HUES48 (cell line): ENCODE results near the gene ARHGAP31.

Source experiments
- H3K27ac ChIP-seq: one replicate; pipeline ENCODE4 v1.7.0; 2013; ENCODE audit warnings: low read depth, low read length, inconsistent platforms
- H3K27me3 ChIP-seq: 2 replicates; pipeline ENCODE4 v1.6.1; 2013; ENCODE audit warnings: mild to moderate bottlenecking, low read length; ENCODE audit not compliant: control insufficient read depth, insufficient read depth
- H3K36me3 ChIP-seq: 2 replicates; pipeline ENCODE4 v1.6.1; 2013; ENCODE audit warnings: low read length; ENCODE audit not compliant: control insufficient read depth, insufficient read depth
- H3K4me1 ChIP-seq: 2 replicates; pipeline ENCODE4 v1.6.1; 2013; ENCODE audit warnings: mild to moderate bottlenecking, low read length; ENCODE audit not compliant: control insufficient read depth, insufficient read depth
- H3K4me3 ChIP-seq: 2 replicates; pipeline ENCODE4 v1.5.1; 2013; ENCODE audit warnings: mild to moderate bottlenecking, low read depth, low read length
- H3K9ac ChIP-seq: 2 replicates; pipeline ENCODE4 v1.6.1; 2013; ENCODE audit warnings: mild to moderate bottlenecking, low read depth, low read length, moderate library complexity
- H3K9me3 ChIP-seq: 2 replicates; pipeline ENCODE4 v1.6.1; 2013; ENCODE audit warnings: low read length; ENCODE audit not compliant: control insufficient read depth, insufficient read depth

ARHGAP31 gene

DNA sequence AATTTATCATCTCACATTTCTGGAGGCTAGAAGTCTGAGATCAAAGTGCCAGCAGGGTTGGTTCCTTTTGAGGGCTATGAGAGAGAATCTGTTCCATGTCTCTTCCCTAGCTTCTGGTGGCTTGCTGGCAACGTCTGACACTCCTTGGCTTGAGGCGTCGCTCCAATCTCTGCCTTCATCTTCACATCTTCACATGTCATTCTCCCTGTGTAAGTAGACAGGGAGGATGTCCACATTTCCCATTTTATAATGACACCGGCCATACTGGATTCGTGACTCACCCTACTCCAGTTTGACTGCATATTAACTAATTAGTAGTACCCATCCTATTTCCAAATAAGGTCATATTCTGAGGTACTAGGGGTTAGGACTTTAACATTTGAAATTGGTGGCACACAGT is 17.5 kb upstream of the ARHGAP31 start:
- Histone ChIP-seq H3K36me3 (no peaks in the 10 kb centered on the region), H3K4me1 (peaks cover 13% of the 10 kb centered on the region; the same call in 1 of the 2 replicates), H3K9me3 (no peaks in the 10 kb centered on the region), H3K4me3 (no peak overlapping the region), H3K27me3 (no peaks in the 10 kb centered on the region), H3K27ac (no peak overlapping the region), H3K9ac (no peak overlapping the region)

DNA sequence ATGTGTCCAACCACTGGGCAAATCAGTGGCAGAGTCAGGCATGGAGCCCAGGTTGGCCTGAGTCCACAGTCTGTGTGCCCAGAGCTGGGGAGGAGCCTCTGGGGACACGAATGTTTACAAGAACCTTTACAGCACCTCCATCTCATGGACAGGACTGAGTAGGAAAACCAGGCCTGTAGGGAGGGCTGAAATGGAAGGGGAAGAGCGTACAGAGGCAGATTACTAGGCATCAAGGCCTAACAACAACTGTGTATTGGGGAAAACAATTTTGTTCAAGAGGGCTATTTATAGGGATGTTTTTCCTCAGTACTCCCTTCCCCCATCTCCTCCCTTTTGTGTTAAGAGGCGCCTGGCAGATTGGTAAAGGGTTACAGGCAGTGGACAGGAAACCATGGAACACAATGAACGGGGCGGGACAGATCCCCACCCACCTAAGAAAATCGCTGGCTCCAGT is 15.1 kb upstream of the ARHGAP31 start:
- Histone ChIP-seq H3K27ac (no peak overlapping the region), H3K9me3 (peaks cover 3% of the 10 kb centered on the region), H3K4me1 (peaks cover 13% of the 10 kb centered on the region; the same call in 1 of the 2 replicates), H3K9ac (no peak overlapping the region), H3K27me3 (no peaks in the 10 kb centered on the region), H3K4me3 (no peak overlapping the region), H3K36me3 (no peaks in the 10 kb centered on the region)

DNA sequence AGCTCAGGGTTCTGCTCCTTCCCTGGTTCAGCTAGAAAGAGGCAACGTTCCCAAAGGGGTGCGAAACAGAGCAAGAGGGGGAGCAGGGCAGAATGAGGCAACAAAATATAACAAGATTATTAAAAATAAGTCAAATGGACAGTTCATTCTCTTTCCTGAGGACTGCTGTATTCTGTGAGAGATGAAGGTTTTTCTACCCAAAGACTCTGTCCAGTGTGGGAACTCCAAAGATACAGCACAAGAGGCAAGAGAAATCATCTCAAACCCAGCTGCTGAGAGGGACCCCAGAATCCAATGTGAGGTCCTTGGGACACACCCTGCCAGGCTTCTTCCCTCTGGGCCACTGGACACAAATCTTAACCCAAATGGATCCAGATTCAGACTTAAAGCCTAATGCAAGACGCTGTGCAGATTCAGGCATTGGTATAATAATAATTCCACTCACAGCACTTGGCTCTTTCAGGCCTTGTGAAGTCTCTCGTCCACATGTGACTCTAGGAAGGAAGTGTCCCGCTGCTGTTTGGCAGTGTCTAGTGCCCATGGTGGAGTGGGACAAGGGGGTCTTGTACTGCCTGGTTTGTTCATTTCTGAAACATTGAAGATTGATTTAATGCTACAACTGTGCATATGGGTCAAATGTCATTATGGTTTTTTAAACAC is 14.5 kb upstream of the ARHGAP31 start:
- Histone ChIP-seq H3K4me1 (peaks cover 13% of the 10 kb centered on the region; the same call in 1 of the 2 replicates), H3K27me3 (no peaks in the 10 kb centered on the region), H3K9ac (no peak overlapping the region), H3K4me3 (no peak overlapping the region), H3K9me3 (peaks cover 3% of the 10 kb centered on the region), H3K36me3 (no peaks in the 10 kb centered on the region), H3K27ac (no peak overlapping the region)

DNA sequence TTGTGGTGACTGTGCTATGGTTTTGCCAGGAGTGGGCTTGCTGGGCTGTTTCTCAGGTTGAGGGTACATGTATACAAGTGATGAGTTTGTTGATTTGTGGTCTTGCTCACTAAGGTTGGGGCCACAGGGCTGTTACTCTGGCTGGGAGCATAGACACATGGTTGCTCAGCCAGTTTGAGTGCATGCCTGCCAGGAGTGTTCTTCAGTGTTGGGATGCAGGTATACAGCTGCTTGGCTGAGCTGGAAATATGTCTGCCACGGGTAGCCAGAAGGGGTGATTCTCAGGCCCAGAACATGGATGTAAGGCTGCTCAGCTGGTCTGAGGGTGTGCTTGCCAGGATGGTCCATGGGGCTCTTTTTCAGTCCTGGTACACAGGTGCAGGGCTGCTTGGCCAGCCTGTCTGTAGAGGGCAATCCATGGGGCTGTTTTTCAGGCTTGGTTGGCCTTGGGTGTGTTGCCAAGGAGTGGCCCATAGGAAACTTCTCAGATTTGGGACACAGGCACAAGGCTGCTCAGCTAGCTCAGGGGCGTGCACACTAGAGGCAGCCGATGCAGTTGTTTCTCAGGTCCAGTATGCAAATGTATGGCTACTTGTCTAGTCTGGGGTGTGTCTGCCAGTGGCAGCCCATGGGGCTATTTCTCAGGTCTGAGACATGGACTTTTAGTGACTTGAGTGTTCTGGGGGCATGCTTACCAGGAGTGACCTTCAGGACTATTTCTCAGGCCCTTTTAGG is 5.3 kb upstream of the ARHGAP31 start:
- Histone ChIP-seq H3K27ac (no peak overlapping the region), H3K9me3 (no peaks in the 10 kb centered on the region), H3K27me3 (peaks cover 15% of the 10 kb centered on the region)

GRCh38 chr3:119289404-119289770 is 4.8 kb upstream of the ARHGAP31 start:
- Histone ChIP-seq H3K36me3 (no peaks in the 10 kb centered on the region), H3K9ac (no peak overlapping the region), H3K9me3 (no peaks in the 10 kb centered on the region), H3K4me3 (no peak overlapping the region), H3K4me1 (peaks cover 9% of the 10 kb centered on the region; the same call in 1 of the 2 replicates), H3K27me3 (peaks cover 20% of the 10 kb centered on the region), H3K27ac (no peak overlapping the region)

More for the DNA sequence above, 5.3 kb upstream of the ARHGAP31 start:
- H3K4me3 ChIP-seq, result no peak overlapping the region
- no peaks in the 10 kb centered on the region for H3K36me3 ChIP-seq
- no peak overlapping the region for H3K9ac ChIP-seq
- H3K4me1 ChIP-seq, result peaks cover 9% of the 10 kb centered on the region; the same call in 1 of the 2 replicates

DNA sequence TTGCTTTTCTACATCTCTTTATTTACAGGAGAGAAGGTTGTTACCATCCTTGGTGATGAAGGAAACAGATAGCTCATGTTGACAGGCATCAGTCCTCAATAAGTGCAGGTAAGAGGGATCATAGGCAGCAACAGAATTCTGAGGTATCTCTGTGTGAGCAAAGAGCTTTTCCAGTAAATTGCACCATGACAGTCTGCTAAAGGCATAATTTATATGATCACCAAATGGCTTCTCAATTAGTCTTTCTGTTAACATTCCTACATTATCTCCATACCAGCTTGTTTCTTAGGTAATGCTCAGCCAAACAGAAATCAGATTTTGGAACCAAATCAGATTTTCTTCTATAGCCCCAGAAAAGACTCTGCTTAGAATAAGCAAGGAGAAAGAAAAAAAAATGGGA is 3.6 kb upstream of the ARHGAP31 start:
- H3K4me3 ChIP-seq, result no peak overlapping the region
- peaks cover 9% of the 10 kb centered on the region; the same call in 1 of the 2 replicates for H3K4me1 ChIP-seq
- H3K9me3 ChIP-seq, result no peaks in the 10 kb centered on the region
- H3K9ac ChIP-seq, result no peak overlapping the region
- H3K27ac ChIP-seq, result no peak overlapping the region
- peaks cover 29% of the 10 kb centered on the region for H3K27me3 ChIP-seq
- no peaks in the 10 kb centered on the region for H3K36me3 ChIP-seq

- Histone ChIP-seq H3K4me3 (no peak overlapping the region), H3K27me3 (peaks cover 35% of the 10 kb centered on the region), H3K9me3 (no peaks in the 10 kb centered on the region), H3K4me1 (peaks cover 15% of the 10 kb centered on the region), H3K36me3 (no peaks in the 10 kb centered on the region), H3K27ac (no peak overlapping the region), H3K9ac (no peak overlapping the region)
These were observed 3.0 kb upstream of the ARHGAP31 start for GRCh38 chr3:119291062-119291700.

DNA sequence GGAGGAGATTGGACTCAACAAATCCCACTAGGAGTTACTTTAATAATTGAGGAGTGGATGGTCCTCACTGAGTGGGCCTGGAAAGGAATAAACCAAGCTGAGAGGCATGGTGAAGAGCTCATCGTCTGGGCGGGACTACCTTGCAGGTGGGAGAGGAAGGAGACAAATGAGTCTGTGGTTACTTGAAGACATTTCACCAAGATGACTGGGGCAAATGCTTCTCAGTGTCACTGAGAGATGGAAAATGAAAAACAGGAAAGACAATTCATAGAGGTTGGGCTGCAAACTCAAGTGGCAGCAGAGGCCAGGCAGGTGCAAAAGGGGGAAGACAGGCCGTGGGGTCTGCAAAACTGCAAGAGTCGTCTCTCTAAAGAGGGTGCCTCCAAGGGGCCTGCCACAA is 1.5 kb upstream of the ARHGAP31 start:
- Histone ChIP-seq H3K4me3 (no peak overlapping the region), H3K36me3 (no peaks in the 10 kb centered on the region), H3K4me1 (peaks cover 19% of the 10 kb centered on the region), H3K27me3 (peaks cover 43% of the 10 kb centered on the region), H3K9ac (no peak overlapping the region), H3K27ac (no peak overlapping the region), H3K9me3 (no peaks in the 10 kb centered on the region)

DNA sequence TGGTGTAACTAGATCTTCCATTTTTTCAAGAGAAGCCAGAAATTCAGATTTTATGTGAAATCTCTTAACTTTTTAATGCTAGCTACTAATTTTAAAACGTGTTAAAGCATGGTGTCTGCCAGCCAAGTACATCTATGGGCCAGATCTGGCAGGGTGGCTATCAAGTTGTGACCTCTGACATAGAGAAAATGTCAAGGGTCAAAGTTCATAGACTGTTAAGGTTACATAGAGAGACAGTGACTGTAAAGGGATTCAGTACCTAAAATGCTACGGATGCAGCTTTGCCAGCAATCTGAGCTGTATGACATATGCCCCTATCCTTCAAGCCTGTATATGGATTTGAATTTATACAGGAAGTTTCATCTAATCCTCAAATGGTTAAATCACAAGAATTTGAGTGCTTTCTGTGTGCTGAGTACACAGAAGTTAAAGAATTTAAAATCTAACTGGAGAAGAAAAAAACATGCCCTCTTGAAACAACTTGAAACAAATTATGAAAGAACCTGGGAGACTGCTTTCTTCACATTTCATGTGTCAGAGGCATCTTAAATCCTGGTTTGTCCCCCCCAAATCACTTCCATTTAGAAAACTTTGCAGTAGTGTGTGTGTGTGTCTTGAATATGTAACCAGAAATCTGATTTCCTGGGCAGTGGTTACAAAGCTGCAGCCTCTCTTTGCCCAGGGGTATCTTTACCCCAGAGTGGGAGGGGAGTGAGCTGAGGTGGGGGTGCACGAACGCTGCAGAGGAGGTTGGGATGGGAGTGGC is 895 bp upstream of the ARHGAP31 start:
- no peak overlapping the region for H3K27ac ChIP-seq
- H3K36me3 ChIP-seq, result no peaks in the 10 kb centered on the region
- peaks cover 19% of the 10 kb centered on the region for H3K4me1 ChIP-seq
- H3K9me3 ChIP-seq, result no peaks in the 10 kb centered on the region
- peak overlapping the region; percentile 73 for H3K4me3 ChIP-seq
- H3K27me3 ChIP-seq, result peaks cover 43% of the 10 kb centered on the region
- H3K9ac ChIP-seq, result no peak overlapping the region

DNA sequence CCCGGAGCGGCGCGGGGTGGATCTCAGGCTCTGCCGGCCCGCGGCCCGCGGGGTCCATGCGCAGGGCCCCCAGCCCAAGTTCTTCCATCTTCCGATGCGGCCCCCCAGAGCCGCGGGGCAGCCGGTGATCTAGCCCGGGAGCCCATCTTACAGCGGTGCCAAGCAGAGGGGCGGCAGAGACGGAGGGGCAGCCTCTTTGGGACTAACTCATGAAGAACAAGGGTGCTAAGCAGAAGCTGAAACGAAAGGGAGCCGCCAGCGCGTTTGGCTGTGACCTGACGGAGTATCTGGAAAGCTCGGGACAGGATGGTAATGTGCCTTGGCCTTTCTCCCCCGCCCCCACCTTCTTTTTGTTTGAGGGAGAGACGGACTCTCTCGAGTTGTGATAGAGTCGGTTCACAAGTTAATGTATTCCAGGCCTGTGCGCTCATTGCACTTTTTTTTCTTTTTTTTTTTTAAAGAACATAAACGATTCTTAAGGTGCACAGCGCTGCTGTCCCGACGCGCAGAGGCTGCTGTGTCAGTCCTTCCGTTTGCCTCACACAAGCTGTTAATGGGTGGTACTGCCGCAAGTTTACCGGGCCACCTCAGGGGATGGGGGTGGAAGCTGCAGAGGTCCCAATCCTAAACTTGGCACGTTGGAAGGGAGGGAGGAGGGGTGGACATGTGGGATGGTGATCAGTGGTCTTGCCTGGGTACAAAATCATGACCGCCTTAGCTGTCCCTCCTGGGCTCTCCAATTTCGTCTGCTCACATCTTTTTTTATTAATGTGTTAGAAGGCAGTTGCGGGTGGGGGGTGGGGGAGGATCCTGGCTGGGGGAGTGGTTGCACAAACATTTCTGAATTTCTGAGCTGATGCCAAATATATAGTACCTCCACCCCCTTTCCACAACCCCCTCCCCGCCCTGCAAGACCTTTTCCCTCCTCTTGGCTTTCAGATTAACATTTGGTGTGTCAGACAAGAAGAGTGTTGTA is 801 bp downstream of the ARHGAP31 start:
- Histone ChIP-seq H3K27me3 (peaks cover 43% of the 10 kb centered on the region), H3K4me3 (peak overlapping the region; percentile 73), H3K4me1 (peaks cover 19% of the 10 kb centered on the region), H3K27ac (no peak overlapping the region), H3K9me3 (no peaks in the 10 kb centered on the region), H3K36me3 (no peaks in the 10 kb centered on the region), H3K9ac (no peak overlapping the region)
